GM12873 (cell line): ENCODE data around the gene FAM174C.

Experiments used
- CTCF ChIP-seq: IDR thresholded peaks from 2 replicates; pipeline ENCODE4 v1.5.1; 2012; ENCODE audit warnings: low read depth, mild to moderate bottlenecking, moderate library complexity, low read length, control low read depth; ENCODE audit not compliant: insufficient read depth; ENCODE audit errors: missing control alignments

The FAM174C gene

GRCh38 chr19:1268226-1269064 is 6.9 kb upstream of the FAM174C start:
- no peak for TF ChIP-seq CTCF

- no peak for TF ChIP-seq CTCF
Observed at GRCh38 chr19:1269065-1269477, 6.3 kb upstream of the FAM174C start, which contains the start of gene CIRBP. CIRBP (plus strand) TSS chr19:1269332; CDS start chr19:1270934, 1,602 bp downstream.

DNA sequence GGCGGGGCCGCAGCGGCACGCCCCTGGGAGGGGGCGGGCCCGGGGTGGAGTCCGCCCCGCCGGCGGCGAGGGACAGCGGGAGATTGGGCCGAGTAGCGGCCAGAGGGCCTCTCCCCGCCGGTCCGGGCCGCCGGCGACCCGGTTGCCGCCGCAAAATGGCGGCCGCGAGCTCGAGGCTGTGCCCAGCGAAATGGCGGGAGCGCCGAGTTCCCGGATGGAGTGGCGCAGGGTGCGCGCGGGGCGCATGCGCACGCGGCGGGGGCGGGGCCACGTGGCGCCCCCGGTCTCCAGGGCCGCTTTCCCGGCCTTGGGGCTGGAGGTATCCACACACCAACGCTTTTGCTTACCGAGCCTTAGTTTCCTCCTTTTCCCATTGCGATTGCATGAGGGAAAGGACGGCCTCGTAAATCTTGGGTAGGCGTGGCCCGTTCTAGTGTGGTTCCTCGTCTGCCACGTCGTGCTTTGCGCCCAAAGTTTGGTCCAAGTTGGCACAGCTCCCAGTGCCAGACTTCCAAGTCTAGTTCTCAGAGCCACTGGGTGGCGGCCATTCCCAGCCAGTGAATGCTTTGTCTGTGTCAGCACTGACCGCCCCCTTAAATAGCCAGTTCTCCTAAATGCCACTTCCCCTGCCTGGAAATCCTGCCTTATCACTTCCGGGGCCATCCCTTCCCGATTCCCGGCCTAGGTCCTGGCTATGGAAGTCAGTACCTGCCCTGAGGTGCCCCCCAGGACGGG is 5.7 kb upstream of the FAM174C start:
- no peak for TF ChIP-seq CTCF

DNA sequence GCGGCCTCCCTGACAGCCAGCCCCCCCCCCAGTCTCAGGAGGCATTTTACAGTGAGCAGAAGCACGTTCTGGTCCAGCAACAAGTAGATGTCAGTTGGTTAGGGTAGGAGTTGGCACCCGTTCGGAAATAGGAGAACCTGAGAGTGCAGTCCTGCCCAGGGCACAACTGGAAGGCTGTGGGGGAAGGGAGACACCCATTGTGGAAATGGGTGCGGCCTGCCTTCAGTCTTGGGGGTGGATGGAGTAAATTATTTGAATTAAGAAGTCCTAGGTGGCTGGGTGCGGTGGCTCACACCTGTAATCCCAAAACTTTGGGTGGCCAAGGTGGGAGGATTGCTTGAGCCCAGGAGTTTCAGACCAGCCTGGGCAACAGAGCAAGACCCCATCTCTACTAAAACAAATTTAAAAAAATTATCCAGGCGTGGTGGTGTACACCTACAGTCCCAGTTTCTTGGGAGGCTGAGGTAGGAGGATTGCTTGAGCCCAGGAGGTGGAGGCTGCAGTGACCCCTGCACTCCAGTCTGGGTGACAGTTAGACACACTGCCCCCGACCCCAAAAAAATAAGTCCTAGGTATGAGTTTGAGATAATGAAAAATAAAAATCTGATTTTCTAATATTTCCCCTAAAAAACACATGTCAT is 5.0 kb upstream of the FAM174C start:
- TF ChIP-seq CTCF: no peak

DNA sequence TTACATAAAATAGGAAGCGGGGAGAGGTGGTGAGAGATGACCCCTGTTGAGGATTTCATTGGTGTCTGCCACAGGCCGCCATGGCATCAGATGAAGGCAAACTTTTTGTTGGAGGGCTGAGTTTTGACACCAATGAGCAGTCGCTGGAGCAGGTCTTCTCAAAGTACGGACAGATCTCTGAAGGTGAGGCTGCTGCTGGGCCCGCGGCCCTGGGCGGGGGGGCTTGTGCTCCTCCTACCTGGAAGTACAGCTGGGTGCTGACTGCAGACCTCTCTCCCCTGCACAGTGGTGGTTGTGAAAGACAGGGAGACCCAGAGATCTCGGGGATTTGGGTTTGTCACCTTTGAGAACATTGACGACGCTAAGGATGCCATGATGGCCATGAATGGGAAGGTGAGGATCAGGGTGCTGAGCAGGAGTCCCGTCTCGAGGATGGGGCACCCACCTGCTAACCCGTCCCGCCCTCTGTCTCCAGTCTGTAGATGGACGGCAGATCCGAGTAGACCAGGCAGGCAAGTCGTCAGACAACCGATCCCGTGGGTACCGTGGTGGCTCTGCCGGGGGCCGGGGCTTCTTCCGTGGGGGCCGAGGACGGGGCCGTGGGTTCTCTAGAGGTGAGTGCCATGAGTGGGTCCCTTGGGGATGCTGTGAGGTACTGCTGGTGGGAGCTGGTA is 4.3 kb upstream of the FAM174C start:
- TF ChIP-seq CTCF: no peak

GRCh38 chr19:1271528-1272422 is 3.6 kb upstream of the FAM174C start:
- no peak for TF ChIP-seq CTCF
